A549 (cell line): ENCODE measurements around the gene FLT3LG. TPM values are rescaled to one million over a fixed set of nuclear protein-coding genes. Genes with fewer than 3 reads are reported as not detected.
A peak's percentile ranks its signal among the peaks of the same experiment; 100 is the strongest.

Experiments used
- ATAC-seq, 2 experiments: fragments of 200-7000 bp in 1 of 2; fragments of >200 bp in 1 of 2; cut with Nextera tagmentation in 1 of 2; cut with Tn5 transposase in 1 of 2; 3 replicates each; pipeline versions ENCODE4 v1.8.0 to v1.9.1; 2018 to 2020; ENCODE audit warnings: mild to moderate bottlenecking in 1 of 2, moderate library complexity in 1 of 2
- CTCF ChIA-PET: fragments of 300-600 bp; sonication (Branson Sonifier 250); formaldehyde crosslinking; extraction: SDS; loops from one replicate; lab custom pipeline; 2021; ENCODE audit warnings: antibody characterized with exemption, inconsistent platforms; lab: Yijun Ruan, JAX
- POLR2A ChIA-PET: fragments of 350-600 bp; formaldehyde crosslinking; extraction: SDS; loops from one replicate; lab custom pipeline; 2021; ENCODE audit warnings: antibody characterized with exemption, inconsistent platforms; lab: Yijun Ruan, JAX
- DNase-seq, 2 experiments: peaks; one replicate each; pipeline versions ENCODE4 v3.0.0 to v3.0.0-alpha.2; 2011 to 2016; ENCODE audit warnings: low read depth in 1 of 2, low spot score in 1 of 2
- FAIRE-seq: peaks from 2 replicates; lab custom pipeline; 2011; peaks lifted over from hg19 to GRCh38; lab: Jason Lieb, UNC
- H3K27ac ChIP-seq, 2 experiments: fragments of >200 bp; sonication (Bioruptor Twin); formaldehyde crosslinking; 3 replicates each; pipeline ENCODE4 v1.5.1; 2016 to 2017
- H3K4me1 ChIP-seq: fragments of >200 bp; sonication (Bioruptor Twin); formaldehyde crosslinking; 3 replicates; pipeline ENCODE4 v1.6.1; 2016
- H3K4me2 ChIP-seq: fragments of >200 bp; sonication (Bioruptor Twin); formaldehyde crosslinking; 3 replicates; pipeline ENCODE4 v1.6.1; 2016
- H3K4me3 ChIP-seq: fragments of >200 bp; sonication (Bioruptor Twin); formaldehyde crosslinking; 3 replicates; pipeline ENCODE4 v1.5.1; 2016
- H3K9me3 ChIP-seq: fragments of >200 bp; sonication (Bioruptor Twin); formaldehyde crosslinking; 3 replicates; pipeline ENCODE4 v1.6.1; 2016
- BCL3 ChIP-seq: fragments of >200 bp; sonication (Bioruptor Twin); formaldehyde crosslinking; IDR thresholded peaks from 3 replicates; pipeline ENCODE4 v1.6.1; 2016
- CHD2 ChIP-seq: fragments of 150-350 bp; IDR thresholded peaks from 2 replicates; pipeline ENCODE4 v1.6.1; 2014; ENCODE audit warnings: low read length; ENCODE audit not compliant: partially characterized antibody
- CTCF ChIP-seq: fragments of >200 bp; sonication (Bioruptor Twin); formaldehyde crosslinking; IDR thresholded peaks from 3 replicates; pipeline ENCODE4 v1.5.1; 2016
- FOSL2 ChIP-seq, 2 experiments: fragments of 450-650 bp in 1 of 2; fragments of >200 bp in 1 of 2; sonication (Bioruptor Twin) in 1 of 2; formaldehyde crosslinking; IDR thresholded peaks; 2 replicates each; pipeline versions ENCODE4 v1.5.0 to v1.6.1; 2016 to 2020; ENCODE audit warnings: mild to moderate bottlenecking in 1 of 2, moderate library complexity in 1 of 2
- FOXS1 ChIP-seq: fragments of 250-450 bp; sonication (Bioruptor Pico); IDR thresholded peaks from 2 replicates; pipeline ENCODE4 v1.5.0; 2020; ENCODE audit warnings: mild to moderate bottlenecking, moderate library complexity
- HES2 ChIP-seq: fragments of >200 bp; sonication (Bioruptor Twin); formaldehyde crosslinking; IDR thresholded peaks from 2 replicates; pipeline ENCODE4 v1.6.1; 2016
- HOXA7 ChIP-seq: fragments of 250-450 bp; sonication (Bioruptor Pico); IDR thresholded peaks from 2 replicates; pipeline ENCODE4 v1.5.0; 2020; ENCODE audit warnings: mild to moderate bottlenecking, moderate library complexity
- HOXB5 ChIP-seq: fragments of 250-450 bp; sonication (Bioruptor Pico); IDR thresholded peaks from 2 replicates; pipeline ENCODE4 v1.5.0; 2020; ENCODE audit warnings: mild to moderate bottlenecking, moderate library complexity
- JUN ChIP-seq, 2 experiments: fragments of >200 bp; sonication (Bioruptor Twin); formaldehyde crosslinking; IDR thresholded peaks; 2 replicates in 1 of 2; 3 replicates in 1 of 2; pipeline ENCODE4 v1.6.1; 2016 to 2017
- KDM1A ChIP-seq: fragments of 200-600 bp; sonication (generic); IDR thresholded peaks from 2 replicates; pipeline ENCODE4 v1.6.1; 2016; ENCODE audit warnings: low read depth, mild to moderate bottlenecking
- KDM5A ChIP-seq: fragments of 200-600 bp; sonication (generic); IDR thresholded peaks from 2 replicates; pipeline ENCODE4 v1.6.1; 2016; ENCODE audit warnings: antibody characterized with exemption, mild to moderate bottlenecking
- MAFK ChIP-seq: fragments of 450-650 bp; IDR thresholded peaks from 2 replicates; pipeline ENCODE4 v1.6.1; 2014; ENCODE audit not compliant: partially characterized antibody
- MAX ChIP-seq: IDR thresholded peaks from 2 replicates; pipeline ENCODE4 v1.6.1; 2012
- MYC ChIP-seq: IDR thresholded peaks from 2 replicates; pipeline ENCODE4 v1.6.1; 2012; ENCODE audit warnings: mild to moderate bottlenecking, inconsistent platforms, low read length, improper control_type of control experiment, borderline replicate concordance
- NFE2L2 ChIP-seq: fragments of 150-350 bp; conservative IDR thresholded peaks from 2 replicates; pipeline ENCODE4 v1.6.1; 2014; ENCODE audit warnings: low read length
- NPAS2 ChIP-seq: fragments of 250-450 bp; sonication (Bioruptor Pico); IDR thresholded peaks from 2 replicates; pipeline ENCODE4 v1.8.0; 2022; ENCODE audit warnings: mild to moderate bottlenecking, moderate library complexity, borderline replicate concordance
- NR3C1 ChIP-seq: fragments of >200 bp; sonication (Bioruptor Twin); formaldehyde crosslinking; IDR thresholded peaks from 3 replicates; pipeline ENCODE4 v1.6.1; 2017
- PHF8 ChIP-seq: fragments of 200-600 bp; sonication (generic); IDR thresholded peaks from 2 replicates; pipeline ENCODE4 v1.6.1; 2016; ENCODE audit warnings: low read depth, mild to moderate bottlenecking, antibody characterized with exemption, moderate library complexity, borderline replicate concordance
- RARB ChIP-seq: fragments of 250-450 bp; sonication (Bioruptor Pico); IDR thresholded peaks from 2 replicates; pipeline ENCODE4 v1.8.0; 2021; ENCODE audit warnings: mild to moderate bottlenecking, moderate library complexity
- REST ChIP-seq: fragments of 200-600 bp; sonication (generic); IDR thresholded peaks from 2 replicates; pipeline ENCODE4 v1.6.1; 2016; ENCODE audit warnings: antibody characterized with exemption, mild to moderate bottlenecking, moderate library complexity
- SMC3 ChIP-seq: fragments of >200 bp; sonication (Bioruptor Twin); formaldehyde crosslinking; IDR thresholded peaks from 3 replicates; pipeline ENCODE4 v1.6.1; 2018; ENCODE audit warnings: inconsistent platforms
- TP53 ChIP-seq: fragments of 250-450 bp; sonication (Bioruptor Pico); IDR thresholded peaks from 2 replicates; pipeline ENCODE4 v1.5.0; 2021; ENCODE audit warnings: mild to moderate bottlenecking, moderate library complexity
- USF2 ChIP-seq: fragments of 450-650 bp; IDR thresholded peaks from 2 replicates; pipeline ENCODE4 v1.6.1; 2014; ENCODE audit warnings: antibody characterized with exemption
- ZC3H11A ChIP-seq: fragments of 450-650 bp; IDR thresholded peaks from 2 replicates; pipeline ENCODE4 v1.6.1; 2014; ENCODE audit warnings: antibody characterized with exemption, mild to moderate bottlenecking
- ZFP36 ChIP-seq: fragments of 450-650 bp; IDR thresholded peaks from 2 replicates; pipeline ENCODE4 v1.6.1; 2014; ENCODE audit warnings: borderline replicate concordance; ENCODE audit not compliant: partially characterized antibody
- ZNF302 ChIP-seq: fragments of 250-450 bp; sonication (Bioruptor Pico); IDR thresholded peaks from 2 replicates; pipeline ENCODE4 v1.9.0; 2021; ENCODE audit warnings: inconsistent platforms, mild to moderate bottlenecking, moderate library complexity
- WGBS: methylation state at CpG from one replicate; pipeline ENCODE4 v1.1.6; 2017; ENCODE audit errors: missing lambda C conversion rate; 5-methylcytosine and 5-hydroxymethylcytosine counted together
- polyA plus RNA-seq, 4 experiments: library from polyadenylated mRNA; depleted of rRNA in 3 of 4; stranded (reverse); fragments of >200 nt; fragmentation: RNase III in 1 of 4; extraction: RNeasy Plus Mini Kit Qiagen cat#74134 plus additional on column Dnase treatment in 1 of 4; gene quantifications; 2 replicates in 3 of 4; 3 replicates in 1 of 4; pipeline ENCODE4 v1.2.3, GENCODE V29; 2011 to 2017

The FLT3LG gene
- polyA plus RNA-seq, 2 of the 4 experiments (the other 2 are of a cell fraction) = 0.58 to 0.99 TPM

- WGBS = under 1% methylated on average over 26 of the region's 26 CpGs
- CTCF ChIA-PET = interaction anchor here (0.6 to 2.4 kb wide), 5 partner anchors 15 to 190 kb away, joined by 3 to 11 read pairs (median 3); partner anchors contain the start of gene FLT3LG
Observed at GRCh38 chr19:49488046-49488862, 14.2 kb downstream of the FLT3LG start.

More at GRCh38 chr19:49488046-49488862, 14.2 kb downstream of the FLT3LG start:
- FAIRE-seq (no peak), ATAC-seq (no peak), DNase-seq (no peak)
- Histone ChIP-seq H3K27ac (peak overlapping the region; percentile 94 to 95), H3K4me3 (peak overlapping the region; percentile 71), H3K9me3 (no peaks in the 10 kb centered on the region), H3K4me1 (peaks cover 29% of the 10 kb centered on the region), H3K4me2 (peak overlapping the region; percentile 80)
- TF ChIP-seq HOXB5 (no peak), TP53 (CRISPR knock-in tag) (peak; percentile 37; the same call in 1 of the 2 replicates), MAFK (no peak), ZNF302 (CRISPR knock-in tag) (no peak), ZFP36 (no peak), HES2 (no peak), PHF8 (no peak), JUN (IDR thresholded peaks at IDR 0.05) (peak in 1 of 2 experiments; percentile 32; a peak in 3 of 5 replicates), NFE2L2 (no peak), BCL3 (no peak), KDM1A (no peak), REST (no peak), USF2 (no peak), HOXA7 (CRISPR knock-in tag) (0 out of 2 replicates have a peak, but pooled peaks have one; percentile 2), FOXS1 (CRISPR knock-in tag) (no peak), MAX (no peak), SMC3 (no peak), FOSL2 (IDR thresholded peaks at IDR 0.05) (no peak), FOSL2 (CRISPR knock-in tag; IDR thresholded peaks at IDR 0.05) (no peak), CHD2 (no peak), CTCF (no peak), NPAS2 (CRISPR knock-in tag) (no peak), ZC3H11A (no peak), NR3C1 (no peak), MYC (0 out of 2 replicates have a peak, but pooled peaks have one; percentile 5), RARB (CRISPR knock-in tag) (peak; percentile 64; the same call in 1 of the 2 replicates), KDM5A (no peak)
- POLR2A ChIA-PET = interaction anchor here (0.6 to 1.5 kb wide), 7 partner anchors 8 to 152 kb away, joined by 3 to 12 read pairs (median 5); partner anchors contain the start of genes ALDH16A1 and RPS11
